ENCODE data around the gene G6PC3. TPM values are rescaled to one million over a fixed set of nuclear protein-coding genes. Genes with fewer than 3 reads are reported as not detected.

G6PC3 gene
- total and polyA plus RNA-seq, 2 donors (not counting 3 experiments of a cell fraction or from before 2014, with no cell fraction given): 78.4 to 194 TPM

GRCh38 chr17:44069974-44070454 lies 521 bp upstream of the G6PC3 start:
- Histone ChIP-seq H2AFZ (ENCODE audit: low read depth, low read length) (peak overlapping the region; percentile 73), H3K9ac (replicated peaks; ENCODE audit: extremely low read depth, insufficient read depth, low read length) (peak overlapping the region; percentile 64), H3K27me3 (ENCODE audit: control insufficient read depth in 2 of 2, insufficient read depth in 2 of 2, low read length in 2 of 2) (no peaks in the 10 kb centered on the region), H3K4me1 (ENCODE audit: control insufficient read depth, extremely low read depth, insufficient read depth, low read length) (peaks cover 25% of the 10 kb centered on the region), H3K4me2 (ENCODE audit: insufficient read depth, low read length) (peak overlapping the region; percentile 57), H3K27ac (ENCODE audit: insufficient read depth, low read depth, low read length) (peak overlapping the region; percentile 54), H4K20me1 (replicated peaks; ENCODE audit: control insufficient read depth, extremely low read depth, insufficient read depth, low read length) (no peaks in the 10 kb centered on the region), H3K4me3 (replicated peaks in 1 of 3; ENCODE audit: insufficient read depth in 1 of 3, low read depth in 1 of 3, low read length in 3 of 3) (peak overlapping the region in 2 of 3 experiments; percentile 9 to 45), H3K9me3 (replicated peaks; ENCODE audit: control insufficient read depth, insufficient read depth, low read length) (no peaks in the 10 kb centered on the region), H3K9me1 (replicated peaks; ENCODE audit: control insufficient read depth, extremely low read depth, insufficient read depth, low read length) (no peaks in the 10 kb centered on the region), H3K79me2 (ENCODE audit: control insufficient read depth, insufficient read depth, low read length) (peaks cover 23% of the 10 kb centered on the region), H3K36me3 (ENCODE audit: control insufficient read depth in 2 of 2, extremely low read depth in 1 of 2, insufficient read depth in 2 of 2, low read length in 2 of 2) (peaks cover 0 to 7% of the 10 kb centered on the region in 2 experiments)
- intact Hi-C loops (cut with micrococcal nuclease): loop anchor here (1.0 to 5.0 kb wide), 8 partner anchors 25 to 117 kb away; partner anchors contain the start of genes HDAC5, TMEM101 and TMUB2
- TSS peak; percentile 48 for BruUV-seq (replicated peaks)
- no peak for TF ChIP-seq FOS (IDR thresholded peaks at IDR 0.05; ENCODE audit: borderline replicate concordance, insufficient read depth, low read length)
- TF ChIP-seq GATA2 (IDR thresholded peaks at IDR 0.05; ENCODE audit: insufficient read depth, insufficient read length, low read depth, low read length): peak; percentile 12
- ChIA-PET CTCF (interaction anchor here (0.8 to 2.4 kb wide), 5 partner anchors 14 to 98 kb away, joined by 3 to 12 read pairs (median 4); partner anchors contain the start of gene HDAC5), POLR2A (no interaction called here)
- dilution Hi-C loops (cut with MboI; ENCODE audit: extremely low pct_ligation_motif_present, low sequenced_read_pairs): no loop called here
- no peak for DNase-seq (ENCODE audit: low read depth, low spot score)
- no peak for FAIRE-seq

GRCh38 chr17:44071198-44071520 lies 624 bp downstream of the G6PC3 start:
- no peak for DNase-seq (ENCODE audit: low read depth, low spot score)
- no peaks in the 10 kb centered on the region for H3K27me3 ChIP-seq (ENCODE audit: control insufficient read depth in 2 of 2, insufficient read depth in 2 of 2, low read length in 2 of 2)
- peaks cover 19% of the 10 kb centered on the region for H3K4me1 ChIP-seq (ENCODE audit: control insufficient read depth, extremely low read depth, insufficient read depth, low read length)
- no peaks in the 10 kb centered on the region for H4K20me1 ChIP-seq (replicated peaks; ENCODE audit: control insufficient read depth, extremely low read depth, insufficient read depth, low read length)
- peak overlapping the region; percentile 52 for H3K27ac ChIP-seq (ENCODE audit: insufficient read depth, low read depth, low read length)
- intact Hi-C loops (cut with micrococcal nuclease): loop anchor here (2.0 to 5.0 kb wide), 4 partner anchors 56 to 116 kb away; partner anchors contain the start of genes TMEM101 and TMUB2
- TF ChIP-seq MAX (IDR thresholded peaks at IDR 0.05; ENCODE audit: insufficient read depth, insufficient read length) (no peak), MYC (IDR thresholded peaks at IDR 0.05; ENCODE audit: low read depth, low read length) (no peak), EZH2 (IDR thresholded peaks at IDR 0.05; ENCODE audit: borderline replicate concordance, low read depth, low read length, severe bottlenecking) (no peak), CTCF (IDR thresholded peaks at IDR 0.05; ENCODE audit: extremely low read depth in 1 of 2, insufficient read depth in 1 of 2, low read depth in 1 of 2, low read length in 2 of 2) (no peak)
- no peaks in the 10 kb centered on the region for H3K9me3 ChIP-seq (replicated peaks; ENCODE audit: control insufficient read depth, insufficient read depth, low read length)
- peaks cover 4 to 18% of the 10 kb centered on the region in 2 experiments for H3K36me3 ChIP-seq (ENCODE audit: control insufficient read depth in 2 of 2, extremely low read depth in 1 of 2, insufficient read depth in 2 of 2, low read length in 2 of 2)
- TSS peak; percentile 67 for BruUV-seq (replicated peaks)
- no peak for FAIRE-seq
- peak overlapping the region; percentile 32 for H2AFZ ChIP-seq (ENCODE audit: low read depth, low read length)
- H3K4me2 ChIP-seq (ENCODE audit: insufficient read depth, low read length): peak overlapping the region; percentile 86
- peak overlapping the region; percentile 42 to 81 (median 43) for H3K4me3 ChIP-seq (replicated peaks in 1 of 3; ENCODE audit: insufficient read depth in 1 of 3, low read depth in 1 of 3, low read length in 3 of 3)
- H3K9ac ChIP-seq (replicated peaks; ENCODE audit: extremely low read depth, insufficient read depth, low read length): peak overlapping the region; percentile 59
- POLR2A ChIA-PET: no interaction called here
- H3K79me2 ChIP-seq (ENCODE audit: control insufficient read depth, insufficient read depth, low read length): peaks cover 11% of the 10 kb centered on the region
- H3K9me1 ChIP-seq (replicated peaks; ENCODE audit: control insufficient read depth, extremely low read depth, insufficient read depth, low read length): no peaks in the 10 kb centered on the region
- CTCF ChIA-PET: interaction anchor here (0.7 to 2.4 kb wide), 5 partner anchors 13 to 52 kb away, joined by 3 to 12 read pairs (median 5); partner anchors contain the start of gene HDAC5
- dilution Hi-C loops (cut with MboI; ENCODE audit: extremely low pct_ligation_motif_present, low sequenced_read_pairs): no loop called here

Measured in endothelial cell of umbilical vein (primary cell).